Fibroblast of skin of abdomen (primary cell): ENCODE results near the gene EXPH5. TPM values are rescaled to one million over a fixed set of nuclear protein-coding genes. Genes with fewer than 3 reads are reported as not detected.
"Not testable (repeated sequence)": the region's sequence is repeated elsewhere in the genome, so short reads cannot be mapped to it uniquely, and the experiment has no call there.

Experiments used
- DNase-seq: peaks from one replicate; pipeline ENCODE4 v3.0.0-alpha.2; 2013
- polyA plus RNA-seq, 2 experiments: library from polyadenylated mRNA; unstranded; fragments of 120-200 nt; gene quantifications; one replicate each; pipeline ENCODE4 v1.2.1, GENCODE V29; 2013; ENCODE audit not compliant: insufficient read length in 2 of 2

EXPH5 gene
- 0.06 TPM for polyA plus RNA-seq (2013, experiment 1 of 2; ENCODE audit: insufficient read length)
- polyA plus RNA-seq (2013, experiment 2 of 2; ENCODE audit: insufficient read length), result 0.04 TPM

GRCh38 chr11:108593214-108593922 is at the start of gene EXPH5:
Gene EXPH5 (minus strand): TSS chr11:108593768. CDS start chr11:108593536, 232 bp downstream.
- DNase-seq, result peak; percentile 28

GRCh38 chr11:108641752-108642151 is 48.2 kb upstream of the EXPH5 start:
- DNase-seq, result not testable (repeated sequence)

GRCh38 chr11:108639146-108639545 is 45.6 kb upstream of the EXPH5 start:
- DNase-seq, result no peak

GRCh38 chr11:108636222-108636621 is 42.7 kb upstream of the EXPH5 start:
- DNase-seq, result no peak

- peak; percentile 28 for DNase-seq
These were observed 41.5 kb upstream of the EXPH5 start for GRCh38 chr11:108635106-108635505.

- no peak for DNase-seq
These were observed 38.6 kb upstream of the EXPH5 start for GRCh38 chr11:108632041-108632704.

- DNase-seq, result no peak
These were observed 35.7 kb upstream of the EXPH5 start for GRCh38 chr11:108629274-108629673.

GRCh38 chr11:108628812-108629211 is 35.2 kb upstream of the EXPH5 start:
- DNase-seq, result no peak

GRCh38 chr11:108628326-108628725 is 34.8 kb upstream of the EXPH5 start:
- DNase-seq, result no peak

- DNase-seq, result no peak
These were observed 30.8 kb upstream of the EXPH5 start for GRCh38 chr11:108624196-108624925.

- no peak for DNase-seq
These were observed 28.8 kb upstream of the EXPH5 start for GRCh38 chr11:108622341-108622740.

GRCh38 chr11:108620958-108621772 is 27.6 kb upstream of the EXPH5 start:
- DNase-seq, result peak; percentile 12

- no peak for DNase-seq
These were observed 25.0 kb upstream of the EXPH5 start for GRCh38 chr11:108618529-108618928.

- DNase-seq, result no peak
These were observed 23.5 kb upstream of the EXPH5 start for GRCh38 chr11:108617055-108617454.

GRCh38 chr11:108616549-108616948 is 23.0 kb upstream of the EXPH5 start:
- peak; percentile 82 for DNase-seq

- no peak for DNase-seq
These were observed 20.5 kb upstream of the EXPH5 start for GRCh38 chr11:108614086-108614485.

GRCh38 chr11:108609682-108610081 is 16.1 kb upstream of the EXPH5 start:
- peak; percentile 77 for DNase-seq

GRCh38 chr11:108608548-108608947 is 15.0 kb upstream of the EXPH5 start:
- DNase-seq, result no peak

- DNase-seq, result no peak
These were observed 13.1 kb upstream of the EXPH5 start for GRCh38 chr11:108606495-108607160.

GRCh38 chr11:108606070-108606469 is 12.5 kb upstream of the EXPH5 start:
- DNase-seq, result no peak

GRCh38 chr11:108602818-108603217 is 9.2 kb upstream of the EXPH5 start:
- not testable (repeated sequence) for DNase-seq

- peak; percentile 52 for DNase-seq
These were observed 7.6 kb upstream of the EXPH5 start for GRCh38 chr11:108601150-108601549.
